Measurements from ENCODE around the gene FNDC8.

- no peak for TF ChIP-seq CTCF (IDR thresholded peaks at IDR 0.05)
- TF ChIP-seq POLR2A (IDR thresholded peaks at IDR 0.05): no peak
These were observed 8.5 kb downstream of the FNDC8 start for GRCh38 chr17:35129973-35130351.
